ENCODE measurements around the gene MCTP1. TPM values are rescaled to one million over a fixed set of nuclear protein-coding genes. Genes with fewer than 3 reads are reported as not detected.

Gene MCTP1
- total RNA-seq, 1 experiment from 2014 or later: 0.44 TPM

GRCh38 chr5:94820488-94820887 is 464.4 kb downstream of the MCTP1 start:
- ChIA-PET CTCF (no interaction called here), POLR2A (no interaction called here), RAD21 (ENCODE audit: low non-redundant PET in 1 of 2, low total read pairs in 2 of 2, uncharacterized antibody in 2 of 2, unreplicated experiment in 2 of 2) (no interaction called here)
- intact Hi-C loops (cut with micrococcal nuclease): no loop called here
- Histone ChIP-seq H3K4me3 (replicated peaks in 1 of 2; ENCODE audit: low read depth in 1 of 2, low read length in 2 of 2) (no peak overlapping the region), H2AFZ (ENCODE audit: low read depth, low read length, poor library complexity, severe bottlenecking) (no peak overlapping the region), H3K36me3 (ENCODE audit: control insufficient read depth in 1 of 2, insufficient read depth in 2 of 2, low read length in 2 of 2) (no peaks in the 10 kb centered on the region), H3K27ac (ENCODE audit: low read depth, low read length) (no peak overlapping the region), H3K4me2 (ENCODE audit: low read length) (no peak overlapping the region), H3K9me3 (ENCODE audit: control insufficient read depth in 1 of 2, insufficient read depth in 1 of 2, low read depth in 1 of 2, low read length in 2 of 2) (no peaks in the 10 kb centered on the region), H3K4me1 (ENCODE audit: control insufficient read depth in 1 of 2, insufficient read depth in 2 of 2, low read length in 2 of 2) (no peaks in the 10 kb centered on the region), H3K79me2 (ENCODE audit: insufficient read depth, low read length) (no peaks in the 10 kb centered on the region), H3K9ac (ENCODE audit: low read length) (no peak overlapping the region), H4K20me1 (ENCODE audit: insufficient read depth) (no peaks in the 10 kb centered on the region), H3K27me3 (ENCODE audit: insufficient read depth, low read length) (no peaks in the 10 kb centered on the region), H3K9me2 (ENCODE audit: insufficient read depth) (no peaks in the 10 kb centered on the region)
- DNase-seq (ENCODE audit: low read depth, low spot score) (no peak), ATAC-seq (no peak)
- no peak for TF ChIP-seq ZBTB33 (IDR thresholded peaks at IDR 0.05; ENCODE audit: extremely low read depth, insufficient replicate concordance, low read length)
- BruUV-seq (replicated peaks): no TSS peak

GRCh38 chr5:94818904-94819303 is 466.0 kb downstream of the MCTP1 start:
- ATAC-seq (no peak), DNase-seq (ENCODE audit: low read depth, low spot score) (no peak)
- Histone ChIP-seq H3K27me3 (ENCODE audit: insufficient read depth, low read length) (no peaks in the 10 kb centered on the region), H3K9me3 (ENCODE audit: control insufficient read depth in 1 of 2, insufficient read depth in 1 of 2, low read depth in 1 of 2, low read length in 2 of 2) (no peaks in the 10 kb centered on the region), H2AFZ (ENCODE audit: low read depth, low read length, poor library complexity, severe bottlenecking) (no peak overlapping the region), H3K9me2 (ENCODE audit: insufficient read depth) (no peaks in the 10 kb centered on the region), H3K79me2 (ENCODE audit: insufficient read depth, low read length) (no peaks in the 10 kb centered on the region), H3K9ac (ENCODE audit: low read length) (no peak overlapping the region), H3K27ac (ENCODE audit: low read depth, low read length) (no peak overlapping the region), H3K36me3 (ENCODE audit: control insufficient read depth in 1 of 2, insufficient read depth in 2 of 2, low read length in 2 of 2) (no peaks in the 10 kb centered on the region), H3K4me3 (replicated peaks in 1 of 2; ENCODE audit: low read depth in 1 of 2, low read length in 2 of 2) (no peak overlapping the region), H4K20me1 (ENCODE audit: insufficient read depth) (no peaks in the 10 kb centered on the region), H3K4me2 (ENCODE audit: low read length) (no peak overlapping the region), H3K4me1 (ENCODE audit: control insufficient read depth in 1 of 2, insufficient read depth in 2 of 2, low read length in 2 of 2) (no peaks in the 10 kb centered on the region)
- ChIA-PET POLR2A (no interaction called here), CTCF (no interaction called here), RAD21 (ENCODE audit: low non-redundant PET in 1 of 2, low total read pairs in 2 of 2, uncharacterized antibody in 2 of 2, unreplicated experiment in 2 of 2) (no interaction called here)
- BruUV-seq (replicated peaks): no TSS peak
- intact Hi-C loops (cut with micrococcal nuclease): no loop called here
- TF ChIP-seq FOSL1 (IDR thresholded peaks at IDR 0.05; ENCODE audit: low read depth) (no peak), YY1 (IDR thresholded peaks at IDR 0.05; ENCODE audit: extremely low read depth, insufficient replicate concordance, low read depth, low read length) (no peak), CEBPB (IDR thresholded peaks at IDR 0.05; ENCODE audit: low read depth) (no peak), JUND (IDR thresholded peaks at IDR 0.05) (no peak)

Data from HCT116 (cell line).